WTC11 (cell line): ENCODE results near the gene GNL2. TPM values are rescaled to one million over a fixed set of nuclear protein-coding genes. Genes with fewer than 3 reads are reported as not detected.

Experiments
- ATAC-seq: fragments of 200-7000 bp; cut with Tn5 transposase; 2 replicates; pipeline ENCODE4 v1.10.0; 2021; ENCODE audit warnings: mild to moderate bottlenecking, moderate library complexity
- CTCF ChIA-PET: fragments of 300-600 bp; sonication (Branson Sonifier 250); formaldehyde crosslinking; loops from one replicate; lab custom pipeline; 2021; ENCODE audit warnings: antibody characterized with exemption; lab: Charles Lee
- POLR2A ChIA-PET: fragments of 350-600 bp; sonication (Branson Sonifier 250); formaldehyde crosslinking; loops from one replicate; lab custom pipeline; 2021; ENCODE audit warnings: antibody characterized with exemption; lab: Charles Lee
- DNase-seq: peaks from one replicate; pipeline ENCODE4 v3.0.0; 2021; ENCODE audit warnings: low spot score
- H3K27ac Mint-ChIP-seq: 2 replicates; pipeline ENCODE4 v1.8.0; 2021; ENCODE audit warnings: mixed read lengths
- H3K27me3 Mint-ChIP-seq: 2 replicates; pipeline ENCODE4 v1.8.0; 2021; ENCODE audit warnings: low read depth, mild to moderate bottlenecking, moderate library complexity, mixed read lengths
- H3K36me3 Mint-ChIP-seq: 2 replicates; pipeline ENCODE4 v1.8.0; 2021; ENCODE audit warnings: mixed read lengths
- H3K4me1 Mint-ChIP-seq: 2 replicates; pipeline ENCODE4 v1.8.0; 2022; ENCODE audit warnings: mixed read lengths
- H3K4me3 Mint-ChIP-seq: 2 replicates; pipeline ENCODE4 v1.8.0; 2021; ENCODE audit warnings: mild to moderate bottlenecking, moderate library complexity, mixed read lengths
- H3K9me3 Mint-ChIP-seq: 2 replicates; pipeline ENCODE4 v1.8.0; 2021; ENCODE audit warnings: mixed read lengths
- FOXJ3 ChIP-seq: sonication (generic); formaldehyde crosslinking; IDR thresholded peaks from 2 replicates; pipeline ENCODE4 v1.9.0; 2021; ENCODE audit warnings: missing genetic modification reagents, mild to moderate bottlenecking, borderline replicate concordance
- MXD4 ChIP-seq: fragments of 250-450 bp; sonication (Bioruptor Pico); IDR thresholded peaks from 2 replicates; pipeline ENCODE4 v1.8.0; 2021; ENCODE audit warnings: mild to moderate bottlenecking, moderate library complexity, borderline replicate concordance
- NFATC4 ChIP-seq: fragments of 250-450 bp; sonication (Bioruptor Pico); IDR thresholded peaks from 2 replicates; pipeline ENCODE4 v1.9.0; 2021; ENCODE audit warnings: mild to moderate bottlenecking
- NR3C1 ChIP-seq: sonication (generic); formaldehyde crosslinking; conservative IDR thresholded peaks from 2 replicates; pipeline ENCODE4 v1.8.1; 2023; ENCODE audit warnings: low read depth, mild to moderate bottlenecking, missing genetic modification reagents
- RELA ChIP-seq: sonication (generic); formaldehyde crosslinking; IDR thresholded peaks from 2 replicates; pipeline ENCODE4 v1.8.1; 2022; ENCODE audit warnings: missing genetic modification reagents, mild to moderate bottlenecking, borderline replicate concordance
- TP53 ChIP-seq: sonication (generic); formaldehyde crosslinking; IDR thresholded peaks from 2 replicates; pipeline ENCODE4 v1.8.1; 2023; ENCODE audit warnings: mild to moderate bottlenecking, missing genetic modification reagents
- ZNF138 ChIP-seq: sonication (generic); formaldehyde crosslinking; conservative IDR thresholded peaks from 2 replicates; pipeline ENCODE4 v1.8.1; 2022; ENCODE audit warnings: mild to moderate bottlenecking, moderate library complexity, missing genetic modification reagents
- ZNF219 ChIP-seq: sonication (generic); formaldehyde crosslinking; IDR thresholded peaks from 2 replicates; pipeline ENCODE4 v1.8.0; 2023; ENCODE audit warnings: missing genetic modification reagents, mild to moderate bottlenecking, borderline replicate concordance
- ZNF416 ChIP-seq: fragments of 250-450 bp; sonication (Bioruptor Pico); IDR thresholded peaks from 2 replicates; pipeline ENCODE4 v1.9.0; 2021; ENCODE audit warnings: mild to moderate bottlenecking, inconsistent platforms
- total RNA-seq: library from RNA; stranded (reverse); gene quantifications from 3 replicates; pipeline ENCODE4 v1.2.3, GENCODE V29; 2021
- TF ChIP-seq, protein P1 (sequence below): sonication (generic); formaldehyde crosslinking; IDR thresholded peaks from 2 replicates; pipeline ENCODE4 v1.8.1; 2023; ENCODE audit warnings: mild to moderate bottlenecking, missing genetic modification reagents
- TF ChIP-seq, protein P2 (sequence below): sonication (generic); formaldehyde crosslinking; IDR thresholded peaks from 2 replicates; pipeline ENCODE4 v1.8.0; 2022; ENCODE audit warnings: missing genetic modification reagents
- TF ChIP-seq, protein P3 (sequence below): sonication (generic); formaldehyde crosslinking; IDR thresholded peaks from 2 replicates; pipeline ENCODE4 v1.8.1; 2022; ENCODE audit warnings: low read depth, missing genetic modification reagents, borderline replicate concordance
- TF ChIP-seq, protein P4 (sequence below): fragments of 250-450 bp; sonication (Bioruptor Pico); IDR thresholded peaks from 2 replicates; pipeline ENCODE4 v1.9.0; 2021; ENCODE audit warnings: mild to moderate bottlenecking, borderline replicate concordance
- TF ChIP-seq, protein P5 (sequence below): sonication (generic); formaldehyde crosslinking; IDR thresholded peaks from 2 replicates; pipeline ENCODE4 v1.8.0; 2023; ENCODE audit warnings: missing genetic modification reagents
- TF ChIP-seq, protein P6 (sequence below): sonication (generic); formaldehyde crosslinking; conservative IDR thresholded peaks from 2 replicates; pipeline ENCODE4 v1.8.1; 2022; ENCODE audit warnings: mild to moderate bottlenecking, missing genetic modification reagents

The GNL2 gene
- total RNA-seq, 1 experiment from 2014 or later: 92.8 TPM

DNA sequence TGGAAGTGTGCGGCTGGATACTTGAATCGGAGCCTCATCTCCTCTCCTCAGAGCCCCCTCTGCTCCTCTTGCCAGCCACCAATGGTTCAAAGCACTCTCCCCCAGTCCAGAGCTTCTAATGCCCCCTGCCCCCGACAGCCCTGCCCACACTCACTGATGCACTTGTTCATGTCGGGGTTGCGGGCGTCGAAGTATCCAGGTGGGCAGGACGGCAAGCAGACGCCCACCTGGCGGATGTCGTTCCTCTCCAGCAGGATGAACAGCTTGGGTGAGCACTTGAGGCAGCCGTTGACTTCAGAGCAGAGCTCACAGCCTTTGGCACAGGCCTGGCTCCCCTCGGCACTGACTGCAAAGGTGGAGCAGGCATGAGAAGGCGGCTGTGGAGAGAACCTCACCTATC lies 20.6 kb upstream of the GNL2 start:
- TF ChIP-seq, protein P1, sequence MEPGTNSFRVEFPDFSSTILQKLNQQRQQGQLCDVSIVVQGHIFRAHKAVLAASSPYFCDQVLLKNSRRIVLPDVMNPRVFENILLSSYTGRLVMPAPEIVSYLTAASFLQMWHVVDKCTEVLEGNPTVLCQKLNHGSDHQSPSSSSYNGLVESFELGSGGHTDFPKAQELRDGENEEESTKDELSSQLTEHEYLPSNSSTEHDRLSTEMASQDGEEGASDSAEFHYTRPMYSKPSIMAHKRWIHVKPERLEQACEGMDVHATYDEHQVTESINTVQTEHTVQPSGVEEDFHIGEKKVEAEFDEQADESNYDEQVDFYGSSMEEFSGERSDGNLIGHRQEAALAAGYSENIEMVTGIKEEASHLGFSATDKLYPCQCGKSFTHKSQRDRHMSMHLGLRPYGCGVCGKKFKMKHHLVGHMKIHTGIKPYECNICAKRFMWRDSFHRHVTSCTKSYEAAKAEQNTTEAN (CRISPR knock-in tag): no peak
- TF ChIP-seq RELA (CRISPR knock-in tag): no peak
- no peak for TF ChIP-seq ZNF138 (CRISPR knock-in tag)
- TF ChIP-seq, protein P2, sequence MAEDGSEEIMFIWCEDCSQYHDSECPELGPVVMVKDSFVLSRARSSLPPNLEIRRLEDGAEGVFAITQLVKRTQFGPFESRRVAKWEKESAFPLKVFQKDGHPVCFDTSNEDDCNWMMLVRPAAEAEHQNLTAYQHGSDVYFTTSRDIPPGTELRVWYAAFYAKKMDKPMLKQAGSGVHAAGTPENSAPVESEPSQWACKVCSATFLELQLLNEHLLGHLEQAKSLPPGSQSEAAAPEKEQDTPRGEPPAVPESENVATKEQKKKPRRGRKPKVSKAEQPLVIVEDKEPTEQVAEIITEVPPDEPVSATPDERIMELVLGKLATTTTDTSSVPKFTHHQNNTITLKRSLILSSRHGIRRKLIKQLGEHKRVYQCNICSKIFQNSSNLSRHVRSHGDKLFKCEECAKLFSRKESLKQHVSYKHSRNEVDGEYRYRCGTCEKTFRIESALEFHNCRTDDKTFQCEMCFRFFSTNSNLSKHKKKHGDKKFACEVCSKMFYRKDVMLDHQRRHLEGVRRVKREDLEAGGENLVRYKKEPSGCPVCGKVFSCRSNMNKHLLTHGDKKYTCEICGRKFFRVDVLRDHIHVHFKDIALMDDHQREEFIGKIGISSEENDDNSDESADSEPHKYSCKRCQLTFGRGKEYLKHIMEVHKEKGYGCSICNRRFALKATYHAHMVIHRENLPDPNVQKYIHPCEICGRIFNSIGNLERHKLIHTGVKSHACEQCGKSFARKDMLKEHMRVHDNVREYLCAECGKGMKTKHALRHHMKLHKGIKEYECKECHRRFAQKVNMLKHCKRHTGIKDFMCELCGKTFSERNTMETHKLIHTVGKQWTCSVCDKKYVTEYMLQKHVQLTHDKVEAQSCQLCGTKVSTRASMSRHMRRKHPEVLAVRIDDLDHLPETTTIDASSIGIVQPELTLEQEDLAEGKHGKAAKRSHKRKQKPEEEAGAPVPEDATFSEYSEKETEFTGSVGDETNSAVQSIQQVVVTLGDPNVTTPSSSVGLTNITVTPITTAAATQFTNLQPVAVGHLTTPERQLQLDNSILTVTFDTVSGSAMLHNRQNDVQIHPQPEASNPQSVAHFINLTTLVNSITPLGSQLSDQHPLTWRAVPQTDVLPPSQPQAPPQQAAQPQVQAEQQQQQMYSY (CRISPR knock-in tag): no peak
- no peak for TF ChIP-seq MXD4 (CRISPR knock-in tag)
- no peak for TF ChIP-seq NFATC4 (CRISPR knock-in tag)
- TF ChIP-seq NR3C1: no peak
- no peak for TF ChIP-seq ZNF416
- TF ChIP-seq, protein P3, sequence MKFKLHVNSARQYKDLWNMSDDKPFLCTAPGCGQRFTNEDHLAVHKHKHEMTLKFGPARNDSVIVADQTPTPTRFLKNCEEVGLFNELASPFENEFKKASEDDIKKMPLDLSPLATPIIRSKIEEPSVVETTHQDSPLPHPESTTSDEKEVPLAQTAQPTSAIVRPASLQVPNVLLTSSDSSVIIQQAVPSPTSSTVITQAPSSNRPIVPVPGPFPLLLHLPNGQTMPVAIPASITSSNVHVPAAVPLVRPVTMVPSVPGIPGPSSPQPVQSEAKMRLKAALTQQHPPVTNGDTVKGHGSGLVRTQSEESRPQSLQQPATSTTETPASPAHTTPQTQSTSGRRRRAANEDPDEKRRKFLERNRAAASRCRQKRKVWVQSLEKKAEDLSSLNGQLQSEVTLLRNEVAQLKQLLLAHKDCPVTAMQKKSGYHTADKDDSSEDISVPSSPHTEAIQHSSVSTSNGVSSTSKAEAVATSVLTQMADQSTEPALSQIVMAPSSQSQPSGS (CRISPR knock-in tag): no peak
- TF ChIP-seq ZNF219 (CRISPR knock-in tag): no peak
- TF ChIP-seq, protein P4, sequence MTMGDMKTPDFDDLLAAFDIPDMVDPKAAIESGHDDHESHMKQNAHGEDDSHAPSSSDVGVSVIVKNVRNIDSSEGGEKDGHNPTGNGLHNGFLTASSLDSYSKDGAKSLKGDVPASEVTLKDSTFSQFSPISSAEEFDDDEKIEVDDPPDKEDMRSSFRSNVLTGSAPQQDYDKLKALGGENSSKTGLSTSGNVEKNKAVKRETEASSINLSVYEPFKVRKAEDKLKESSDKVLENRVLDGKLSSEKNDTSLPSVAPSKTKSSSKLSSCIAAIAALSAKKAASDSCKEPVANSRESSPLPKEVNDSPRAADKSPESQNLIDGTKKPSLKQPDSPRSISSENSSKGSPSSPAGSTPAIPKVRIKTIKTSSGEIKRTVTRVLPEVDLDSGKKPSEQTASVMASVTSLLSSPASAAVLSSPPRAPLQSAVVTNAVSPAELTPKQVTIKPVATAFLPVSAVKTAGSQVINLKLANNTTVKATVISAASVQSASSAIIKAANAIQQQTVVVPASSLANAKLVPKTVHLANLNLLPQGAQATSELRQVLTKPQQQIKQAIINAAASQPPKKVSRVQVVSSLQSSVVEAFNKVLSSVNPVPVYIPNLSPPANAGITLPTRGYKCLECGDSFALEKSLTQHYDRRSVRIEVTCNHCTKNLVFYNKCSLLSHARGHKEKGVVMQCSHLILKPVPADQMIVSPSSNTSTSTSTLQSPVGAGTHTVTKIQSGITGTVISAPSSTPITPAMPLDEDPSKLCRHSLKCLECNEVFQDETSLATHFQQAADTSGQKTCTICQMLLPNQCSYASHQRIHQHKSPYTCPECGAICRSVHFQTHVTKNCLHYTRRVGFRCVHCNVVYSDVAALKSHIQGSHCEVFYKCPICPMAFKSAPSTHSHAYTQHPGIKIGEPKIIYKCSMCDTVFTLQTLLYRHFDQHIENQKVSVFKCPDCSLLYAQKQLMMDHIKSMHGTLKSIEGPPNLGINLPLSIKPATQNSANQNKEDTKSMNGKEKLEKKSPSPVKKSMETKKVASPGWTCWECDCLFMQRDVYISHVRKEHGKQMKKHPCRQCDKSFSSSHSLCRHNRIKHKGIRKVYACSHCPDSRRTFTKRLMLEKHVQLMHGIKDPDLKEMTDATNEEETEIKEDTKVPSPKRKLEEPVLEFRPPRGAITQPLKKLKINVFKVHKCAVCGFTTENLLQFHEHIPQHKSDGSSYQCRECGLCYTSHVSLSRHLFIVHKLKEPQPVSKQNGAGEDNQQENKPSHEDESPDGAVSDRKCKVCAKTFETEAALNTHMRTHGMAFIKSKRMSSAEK (CRISPR knock-in tag): no peak
- no peak for TF ChIP-seq FOXJ3 (CRISPR knock-in tag)
- TF ChIP-seq, protein P5, sequence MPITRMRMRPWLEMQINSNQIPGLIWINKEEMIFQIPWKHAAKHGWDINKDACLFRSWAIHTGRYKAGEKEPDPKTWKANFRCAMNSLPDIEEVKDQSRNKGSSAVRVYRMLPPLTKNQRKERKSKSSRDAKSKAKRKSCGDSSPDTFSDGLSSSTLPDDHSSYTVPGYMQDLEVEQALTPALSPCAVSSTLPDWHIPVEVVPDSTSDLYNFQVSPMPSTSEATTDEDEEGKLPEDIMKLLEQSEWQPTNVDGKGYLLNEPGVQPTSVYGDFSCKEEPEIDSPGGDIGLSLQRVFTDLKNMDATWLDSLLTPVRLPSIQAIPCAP: no peak
- TF ChIP-seq, protein P6, sequence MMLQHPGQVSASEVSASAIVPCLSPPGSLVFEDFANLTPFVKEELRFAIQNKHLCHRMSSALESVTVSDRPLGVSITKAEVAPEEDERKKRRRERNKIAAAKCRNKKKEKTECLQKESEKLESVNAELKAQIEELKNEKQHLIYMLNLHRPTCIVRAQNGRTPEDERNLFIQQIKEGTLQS: no peak
- TF ChIP-seq TP53 (CRISPR knock-in tag): no peak
- POLR2A ChIA-PET: no interaction called here
- Mint-ChIP-seq H3K27ac (no peak overlapping the region), H3K36me3 (no peaks in the 10 kb centered on the region), H3K4me1 (no peaks in the 10 kb centered on the region), H3K27me3 (peaks cover 31% of the 10 kb centered on the region), H3K4me3 (no peak overlapping the region), H3K9me3 (no peaks in the 10 kb centered on the region)
- no peak for DNase-seq
- CTCF ChIA-PET: interaction anchor here (1.0 kb wide), 1 partner anchor 13 kb away, joined by 6 read pairs; no protein-coding TSS in a partner anchor
- no peak for ATAC-seq
